ENCODE measurements around the gene CRYBG1.

DNA sequence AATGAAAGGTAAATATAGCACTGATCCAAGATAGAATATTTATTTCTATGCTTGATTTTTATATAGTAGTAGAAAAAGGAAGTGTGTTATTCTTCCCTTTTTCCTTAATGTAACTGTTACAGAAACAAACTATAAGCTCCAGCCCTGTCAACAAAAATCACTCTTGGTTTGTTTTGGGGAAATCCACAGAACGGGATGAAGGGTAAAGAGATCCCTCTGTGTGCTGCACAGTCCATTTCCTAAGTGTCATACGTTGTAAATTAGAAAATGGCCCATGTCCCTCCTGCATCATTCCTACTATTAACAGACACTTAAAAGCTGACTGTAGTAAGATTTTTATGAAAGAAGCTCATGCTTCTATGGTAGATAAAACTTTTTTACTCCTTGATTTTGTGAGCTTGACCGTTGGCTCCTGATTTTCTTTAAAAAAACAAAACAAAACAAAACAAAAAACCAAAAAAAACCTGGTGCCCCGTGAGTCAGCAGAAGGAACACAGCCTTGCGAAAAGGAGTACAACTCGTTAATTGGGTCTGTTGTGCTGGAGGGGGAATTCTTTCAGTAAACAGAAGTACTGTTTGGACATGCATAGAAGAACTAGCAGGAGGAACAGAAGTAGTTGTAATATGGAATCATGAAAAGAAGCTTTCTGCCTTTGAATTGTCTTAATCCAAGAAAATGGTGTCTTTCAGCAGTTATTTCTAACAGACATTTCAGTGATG lies 201.3 kb downstream of the CRYBG1 start:
- no peak for TF ChIP-seq EZH2 (optimal IDR thresholded peaks at IDR 0.05; ENCODE audit: low read depth, low read length)
- TF ChIP-seq, protein P1, sequence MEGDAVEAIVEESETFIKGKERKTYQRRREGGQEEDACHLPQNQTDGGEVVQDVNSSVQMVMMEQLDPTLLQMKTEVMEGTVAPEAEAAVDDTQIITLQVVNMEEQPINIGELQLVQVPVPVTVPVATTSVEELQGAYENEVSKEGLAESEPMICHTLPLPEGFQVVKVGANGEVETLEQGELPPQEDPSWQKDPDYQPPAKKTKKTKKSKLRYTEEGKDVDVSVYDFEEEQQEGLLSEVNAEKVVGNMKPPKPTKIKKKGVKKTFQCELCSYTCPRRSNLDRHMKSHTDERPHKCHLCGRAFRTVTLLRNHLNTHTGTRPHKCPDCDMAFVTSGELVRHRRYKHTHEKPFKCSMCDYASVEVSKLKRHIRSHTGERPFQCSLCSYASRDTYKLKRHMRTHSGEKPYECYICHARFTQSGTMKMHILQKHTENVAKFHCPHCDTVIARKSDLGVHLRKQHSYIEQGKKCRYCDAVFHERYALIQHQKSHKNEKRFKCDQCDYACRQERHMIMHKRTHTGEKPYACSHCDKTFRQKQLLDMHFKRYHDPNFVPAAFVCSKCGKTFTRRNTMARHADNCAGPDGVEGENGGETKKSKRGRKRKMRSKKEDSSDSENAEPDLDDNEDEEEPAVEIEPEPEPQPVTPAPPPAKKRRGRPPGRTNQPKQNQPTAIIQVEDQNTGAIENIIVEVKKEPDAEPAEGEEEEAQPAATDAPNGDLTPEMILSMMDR (IDR thresholded peaks at IDR 0.05; ENCODE audit: low read length), result no peak
